ENCODE measurements around the gene LRRFIP1. TPM values are rescaled to one million over a fixed set of nuclear protein-coding genes. Genes with fewer than 3 reads are reported as not detected.

Gene LRRFIP1
- total and polyA plus RNA-seq, 2 of the 13 experiments (the other 11 are each of a cell fraction or from before 2014, with no cell fraction given), result 15.9 to 40.5 TPM

- TF ChIP-seq, protein P1, sequence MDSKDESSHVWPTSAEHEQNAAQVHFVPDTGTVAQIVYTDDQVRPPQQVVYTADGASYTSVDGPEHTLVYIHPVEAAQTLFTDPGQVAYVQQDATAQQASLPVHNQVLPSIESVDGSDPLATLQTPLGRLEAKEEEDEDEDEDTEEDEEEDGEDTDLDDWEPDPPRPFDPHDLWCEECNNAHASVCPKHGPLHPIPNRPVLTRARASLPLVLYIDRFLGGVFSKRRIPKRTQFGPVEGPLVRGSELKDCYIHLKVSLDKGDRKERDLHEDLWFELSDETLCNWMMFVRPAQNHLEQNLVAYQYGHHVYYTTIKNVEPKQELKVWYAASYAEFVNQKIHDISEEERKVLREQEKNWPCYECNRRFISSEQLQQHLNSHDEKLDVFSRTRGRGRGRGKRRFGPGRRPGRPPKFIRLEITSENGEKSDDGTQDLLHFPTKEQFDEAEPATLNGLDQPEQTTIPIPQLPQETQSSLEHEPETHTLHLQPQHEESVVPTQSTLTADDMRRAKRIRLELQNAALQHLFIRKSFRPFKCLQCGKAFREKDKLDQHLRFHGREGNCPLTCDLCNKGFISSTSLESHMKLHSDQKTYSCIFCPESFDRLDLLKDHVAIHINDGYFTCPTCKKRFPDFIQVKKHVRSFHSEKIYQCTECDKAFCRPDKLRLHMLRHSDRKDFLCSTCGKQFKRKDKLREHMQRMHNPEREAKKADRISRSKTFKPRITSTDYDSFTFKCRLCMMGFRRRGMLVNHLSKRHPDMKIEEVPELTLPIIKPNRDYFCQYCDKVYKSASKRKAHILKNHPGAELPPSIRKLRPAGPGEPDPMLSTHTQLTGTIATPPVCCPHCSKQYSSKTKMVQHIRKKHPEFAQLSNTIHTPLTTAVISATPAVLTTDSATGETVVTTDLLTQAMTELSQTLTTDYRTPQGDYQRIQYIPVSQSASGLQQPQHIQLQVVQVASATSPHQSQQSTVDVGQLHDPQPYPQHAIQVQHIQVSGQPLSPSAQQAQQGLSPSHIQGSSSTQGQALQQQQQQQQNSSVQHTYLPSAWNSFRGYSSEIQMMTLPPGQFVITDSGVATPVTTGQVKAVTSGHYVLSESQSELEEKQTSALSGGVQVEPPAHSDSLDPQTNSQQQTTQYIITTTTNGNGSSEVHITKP (CRISPR knock-in tag; IDR thresholded peaks at IDR 0.05; ENCODE audit: low read depth), result 0 out of 2 replicates have a peak, but pooled peaks have one; percentile 55
- TF ChIP-seq ZNF354B (CRISPR knock-in tag; IDR thresholded peaks at IDR 0.05) (0 out of 2 replicates have a peak, but pooled peaks have one; percentile 62), ZNF790 (CRISPR knock-in tag; IDR thresholded peaks at IDR 0.05; ENCODE audit: borderline replicate concordance) (no peak), HOXA7 (CRISPR knock-in tag; IDR thresholded peaks at IDR 0.05) (no peak), PAXIP1 (CRISPR knock-in tag; conservative IDR thresholded peaks at IDR 0.05) (peak; percentile 61; the same call in 1 of the 2 replicates), ZMAT3 (CRISPR knock-in tag; conservative IDR thresholded peaks at IDR 0.05) (peak; percentile 89), ZFP1 (CRISPR knock-in tag; IDR thresholded peaks at IDR 0.05) (no peak), ARHGAP35 (CRISPR knock-in tag; IDR thresholded peaks at IDR 0.05; ENCODE audit: borderline replicate concordance) (0 out of 2 replicates have a peak, but pooled peaks have one; percentile 31), ZNF567 (CRISPR knock-in tag; IDR thresholded peaks at IDR 0.05; ENCODE audit: borderline replicate concordance) (no peak), SOX6 (IDR thresholded peaks at IDR 0.05) (no peak), SOX6 (CRISPR knock-in tag; IDR thresholded peaks at IDR 0.05) (peak; percentile 66), BHLHE40 (IDR thresholded peaks at IDR 0.05; ENCODE audit: low read length) (0 out of 2 replicates have a peak, but pooled peaks have one; percentile 26), ZBTB38 (CRISPR knock-in tag; IDR thresholded peaks at IDR 0.05) (peak; percentile 69; the same call in 1 of the 2 replicates), GABPA (IDR thresholded peaks at IDR 0.05; ENCODE audit: low read depth, low read length) (no peak), GABPA (CRISPR knock-in tag; IDR thresholded peaks at IDR 0.05; ENCODE audit: low read depth) (peak; percentile 83), ARNTL (CRISPR knock-in tag; IDR thresholded peaks at IDR 0.05) (peak; percentile 74; the same call in 1 of the 2 replicates), SKI (IDR thresholded peaks at IDR 0.05; ENCODE audit: partially characterized antibody) (peak; percentile 31), BCL3 (CRISPR knock-in tag; IDR thresholded peaks at IDR 0.05) (no peak)
- TF ChIP-seq, protein P2, sequence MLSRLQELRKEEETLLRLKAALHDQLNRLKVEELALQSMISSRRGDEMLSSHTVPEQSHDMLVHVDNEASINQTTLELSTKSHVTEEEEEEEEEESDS (CRISPR knock-in tag; IDR thresholded peaks at IDR 0.05; ENCODE audit: borderline replicate concordance), result peak; percentile 77; the same call in 1 of the 2 replicates
- TF ChIP-seq, protein P3, sequence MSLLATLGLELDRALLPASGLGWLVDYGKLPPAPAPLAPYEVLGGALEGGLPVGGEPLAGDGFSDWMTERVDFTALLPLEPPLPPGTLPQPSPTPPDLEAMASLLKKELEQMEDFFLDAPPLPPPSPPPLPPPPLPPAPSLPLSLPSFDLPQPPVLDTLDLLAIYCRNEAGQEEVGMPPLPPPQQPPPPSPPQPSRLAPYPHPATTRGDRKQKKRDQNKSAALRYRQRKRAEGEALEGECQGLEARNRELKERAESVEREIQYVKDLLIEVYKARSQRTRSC (CRISPR knock-in tag; IDR thresholded peaks at IDR 0.05; ENCODE audit: low read depth), result 0 out of 2 replicates have a peak, but pooled peaks have one; percentile 38
These were observed 42.4 kb downstream of the LRRFIP1 start (continued) for GRCh38 chr2:237669628-237670392.

Data from HepG2 (cell line).